Kidney (tissue), 14 donors: Measurements from ENCODE around the gene FMNL2. TPM values are rescaled to one million over a fixed set of nuclear protein-coding genes. Genes with fewer than 3 reads are reported as not detected.

Experiments used
- DNase-seq, 5 donors: peaks; one replicate each; pipeline ENCODE4 v3.0.0-alpha.2; 2013 to 2020
- FAIRE-seq: peaks from 2 replicates; lab custom pipeline; 2012; peaks lifted over from hg19 to GRCh38; lab: Jason Lieb, UNC
- H3K27ac ChIP-seq, 2 donors: one replicate each; pipeline ENCODE4 v1.7.0; 2013; ENCODE audit warnings: low read depth in 2 of 2, low read length in 2 of 2, inconsistent platforms in 1 of 2
- H3K27me3 ChIP-seq: one replicate; pipeline ENCODE4 v1.7.1; 2013; ENCODE audit warnings: low read length, inconsistent platforms; ENCODE audit not compliant: control insufficient read depth, insufficient read depth
- H3K36me3 ChIP-seq, 3 donors: one replicate each; pipeline versions ENCODE4 v1.7.0 to v1.7.1; 2013; ENCODE audit warnings: low read length in 3 of 3, control low read depth in 1 of 3, inconsistent platforms in 1 of 3; ENCODE audit not compliant: insufficient read depth in 3 of 3, control insufficient read depth in 2 of 3
- H3K4me1 ChIP-seq, 3 donors: one replicate each; pipeline versions ENCODE4 v1.7.0 to v1.7.1; 2013; ENCODE audit warnings: low read length in 3 of 3, inconsistent platforms in 1 of 3, low read depth in 1 of 3; ENCODE audit not compliant: control insufficient read depth in 2 of 3, insufficient read depth in 2 of 3
- H3K4me3 ChIP-seq, 3 donors: one replicate each; pipeline versions ENCODE4 v1.7.0 to v1.8.1; 2013; ENCODE audit warnings: low read length in 3 of 3, control low read depth in 1 of 3, inconsistent platforms in 1 of 3
- H3K9ac ChIP-seq, 3 donors: one replicate each; pipeline versions ENCODE4 v1.7.0 to v1.7.1; 2013; ENCODE audit warnings: low read length in 3 of 3, control low read depth in 1 of 3, inconsistent platforms in 1 of 3
- H3K9me3 ChIP-seq, 3 donors: one replicate each; pipeline versions ENCODE4 v1.7.0 to v1.7.1; 2013; ENCODE audit warnings: low read length in 3 of 3, control low read depth in 1 of 3, inconsistent platforms in 1 of 3; ENCODE audit not compliant: control insufficient read depth in 2 of 3, insufficient read depth in 1 of 3
- CTCF ChIP-seq: IDR thresholded peaks from 3 replicates; pipeline ENCODE4 v1.5.1; 2012; ENCODE audit warnings: mild to moderate bottlenecking, moderate library complexity, borderline replicate concordance; ENCODE audit not compliant: insufficient read depth; ENCODE audit errors: extremely low read depth
- intact Hi-C: fragments of 100-400 bp; cut with DNase I; formaldehyde crosslinking; loops from one replicate; pipeline ENCODE4 v1.11.1; 2022
- polyA plus RNA-seq: library from polyadenylated mRNA; stranded (reverse); fragments of 350-450 nt; fragmentation: Illumina TruSeq; extraction: RNeasy Lipid Tissue Mini Kit (QIAGEN cat#74804); gene quantifications from one replicate; pipeline ENCODE4 v1.2.3, GENCODE V29; 2014; ENCODE audit warnings: low read depth, low replicate concordance; ENCODE audit not compliant: insufficient read depth
- total RNA-seq: library from RNA; stranded (reverse); fragmentation: NEBNext Ultra II Directional; extraction: Animal tissue kit (Norgen Biotek cat#: 25700); gene quantifications from one replicate; pipeline ENCODE4 v1.2.1, GENCODE V29; 2021
- donor health status: control.
- donor health status: control.
- donor health status: control.
- donor health status: control.
- donor health status: control.
- donor health status: DM: yes; HTN: yes; CAD: no.
- donor health status: Normal renal cell carcinoma (clear cell type).

Gene FMNL2
- total and polyA plus RNA-seq, 2 donors from 2014 or later: 10.7 to 39.1 TPM

- Histone ChIP-seq H3K4me1 (peaks cover 0 to 5% (median 0%) of the 10 kb centered on the region in 3 donors), H3K9me3 (no peaks in the 10 kb centered on the region), H3K27me3 (no peaks in the 10 kb centered on the region), H3K27ac (no peak overlapping the region), H3K4me3 (no peak overlapping the region), H3K36me3 (no peaks in the 10 kb centered on the region), H3K9ac (no peak overlapping the region)
- FAIRE-seq (no peak), DNase-seq (no peak)
- intact Hi-C loops: no loop called here
- TF ChIP-seq CTCF: no peak
These were observed 42.0 kb downstream of the FMNL2 start for GRCh38 chr2:152376968-152377367.

GRCh38 chr2:152379089-152379488 is 44.1 kb downstream of the FMNL2 start:
- no peaks in the 10 kb centered on the region for H3K9me3 ChIP-seq
- H3K4me1 ChIP-seq: peaks cover 0 to 2% (median 0%) of the 10 kb centered on the region in 3 donors
- H3K27ac ChIP-seq: no peak overlapping the region
- no peak overlapping the region for H3K4me3 ChIP-seq
- H3K9ac ChIP-seq: no peak overlapping the region
- no peaks in the 10 kb centered on the region for H3K27me3 ChIP-seq
- intact Hi-C loops: no loop called here
- H3K36me3 ChIP-seq: no peaks in the 10 kb centered on the region
- no peak for DNase-seq
- TF ChIP-seq CTCF: no peak
- no peak for FAIRE-seq

GRCh38 chr2:152380261-152381055 is 45.5 kb downstream of the FMNL2 start:
- Histone ChIP-seq H3K4me1 (peaks cover 0 to 6% (median 5%) of the 10 kb centered on the region in 3 donors), H3K27ac (no peak overlapping the region), H3K4me3 (no peak overlapping the region), H3K9ac (no peak overlapping the region), H3K27me3 (no peaks in the 10 kb centered on the region), H3K36me3 (no peaks in the 10 kb centered on the region), H3K9me3 (no peaks in the 10 kb centered on the region)
- DNase-seq (no peak), FAIRE-seq (no peak)
- no peak for TF ChIP-seq CTCF
- intact Hi-C loops: no loop called here

GRCh38 chr2:152383702-152384101 is 48.7 kb downstream of the FMNL2 start:
- FAIRE-seq (no peak), DNase-seq (no peak)
- Histone ChIP-seq H3K9me3 (no peaks in the 10 kb centered on the region), H3K27me3 (no peaks in the 10 kb centered on the region), H3K9ac (no peak overlapping the region), H3K36me3 (no peaks in the 10 kb centered on the region), H3K27ac (no peak overlapping the region), H3K4me1 (peaks cover 0 to 10% (median 9%) of the 10 kb centered on the region in 3 donors), H3K4me3 (no peak overlapping the region)
- TF ChIP-seq CTCF: no peak
- intact Hi-C loops: no loop called here
